Activated CD8-positive, alpha-beta memory T cell treated with anti-CD3 and anti-CD28 coated beads, Interleukin-2, amount 50 U/mL, for 24 hours (primary cell): ENCODE results near the gene RSF1.
"Not testable (repeated sequence)": the region's sequence is repeated elsewhere in the genome, so short reads cannot be mapped to it uniquely, and the experiment has no call there.

Source experiments
- DNase-seq: peaks from one replicate; pipeline ENCODE4 v3.0.0-alpha.2; 2020; ENCODE audit errors: extremely low read depth

The RSF1 gene, protein sequence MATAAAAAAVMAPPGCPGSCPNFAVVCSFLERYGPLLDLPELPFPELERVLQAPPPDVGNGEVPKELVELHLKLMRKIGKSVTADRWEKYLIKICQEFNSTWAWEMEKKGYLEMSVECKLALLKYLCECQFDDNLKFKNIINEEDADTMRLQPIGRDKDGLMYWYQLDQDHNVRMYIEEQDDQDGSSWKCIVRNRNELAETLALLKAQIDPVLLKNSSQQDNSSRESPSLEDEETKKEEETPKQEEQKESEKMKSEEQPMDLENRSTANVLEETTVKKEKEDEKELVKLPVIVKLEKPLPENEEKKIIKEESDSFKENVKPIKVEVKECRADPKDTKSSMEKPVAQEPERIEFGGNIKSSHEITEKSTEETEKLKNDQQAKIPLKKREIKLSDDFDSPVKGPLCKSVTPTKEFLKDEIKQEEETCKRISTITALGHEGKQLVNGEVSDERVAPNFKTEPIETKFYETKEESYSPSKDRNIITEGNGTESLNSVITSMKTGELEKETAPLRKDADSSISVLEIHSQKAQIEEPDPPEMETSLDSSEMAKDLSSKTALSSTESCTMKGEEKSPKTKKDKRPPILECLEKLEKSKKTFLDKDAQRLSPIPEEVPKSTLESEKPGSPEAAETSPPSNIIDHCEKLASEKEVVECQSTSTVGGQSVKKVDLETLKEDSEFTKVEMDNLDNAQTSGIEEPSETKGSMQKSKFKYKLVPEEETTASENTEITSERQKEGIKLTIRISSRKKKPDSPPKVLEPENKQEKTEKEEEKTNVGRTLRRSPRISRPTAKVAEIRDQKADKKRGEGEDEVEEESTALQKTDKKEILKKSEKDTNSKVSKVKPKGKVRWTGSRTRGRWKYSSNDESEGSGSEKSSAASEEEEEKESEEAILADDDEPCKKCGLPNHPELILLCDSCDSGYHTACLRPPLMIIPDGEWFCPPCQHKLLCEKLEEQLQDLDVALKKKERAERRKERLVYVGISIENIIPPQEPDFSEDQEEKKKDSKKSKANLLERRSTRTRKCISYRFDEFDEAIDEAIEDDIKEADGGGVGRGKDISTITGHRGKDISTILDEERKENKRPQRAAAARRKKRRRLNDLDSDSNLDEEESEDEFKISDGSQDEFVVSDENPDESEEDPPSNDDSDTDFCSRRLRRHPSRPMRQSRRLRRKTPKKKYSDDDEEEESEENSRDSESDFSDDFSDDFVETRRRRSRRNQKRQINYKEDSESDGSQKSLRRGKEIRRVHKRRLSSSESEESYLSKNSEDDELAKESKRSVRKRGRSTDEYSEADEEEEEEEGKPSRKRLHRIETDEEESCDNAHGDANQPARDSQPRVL (N-terminal part only)

DNA sequence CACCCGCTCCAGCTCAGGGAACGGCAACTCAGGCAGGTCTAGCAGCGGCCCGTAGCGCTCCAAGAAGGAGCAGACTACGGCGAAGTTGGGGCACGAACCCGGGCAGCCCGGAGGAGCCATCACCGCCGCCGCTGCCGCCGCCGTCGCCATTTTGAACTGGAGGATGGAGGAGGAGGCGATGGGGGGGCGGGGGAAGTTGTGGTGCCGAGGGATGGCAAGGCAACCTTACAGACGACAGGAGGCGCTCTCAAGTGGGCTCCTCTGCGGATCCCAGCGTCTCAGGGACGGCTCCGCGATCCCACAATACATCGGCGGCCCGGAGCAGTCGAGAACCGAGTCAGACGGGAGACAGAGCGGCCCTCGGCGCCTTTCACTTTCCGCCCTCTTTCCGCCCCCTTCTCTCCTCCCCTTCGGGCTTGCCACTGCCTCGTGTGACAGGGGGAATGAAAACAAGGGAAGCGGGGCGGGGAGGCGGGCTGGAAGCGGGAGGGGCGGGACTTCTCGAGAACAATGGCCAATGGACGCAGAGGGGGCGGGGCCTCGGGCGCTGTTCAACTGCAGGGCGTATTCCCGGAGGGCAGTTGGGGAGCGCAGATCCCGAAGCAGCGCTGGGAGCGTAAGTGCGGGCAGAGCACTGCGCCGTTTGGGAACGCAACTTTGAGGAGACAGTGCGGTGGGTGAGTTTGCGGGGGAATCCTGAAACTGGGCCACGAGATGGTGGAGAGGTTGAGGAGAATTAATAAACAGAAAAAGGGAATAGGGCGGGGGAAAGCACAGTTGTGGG lies at the start of gene RSF1, which contains the start of gene AAMDC:
Gene RSF1 (minus strand): TSS at position 158 of the 784 bp plus-strand sequence. CDS start 8 bp downstream, at position 150.
Gene AAMDC (plus strand): TSS at position 580 of the 784 bp plus-strand sequence. CDS start 21,353 bp downstream, outside the sequence.
- peak; percentile 93 for DNase-seq

DNA sequence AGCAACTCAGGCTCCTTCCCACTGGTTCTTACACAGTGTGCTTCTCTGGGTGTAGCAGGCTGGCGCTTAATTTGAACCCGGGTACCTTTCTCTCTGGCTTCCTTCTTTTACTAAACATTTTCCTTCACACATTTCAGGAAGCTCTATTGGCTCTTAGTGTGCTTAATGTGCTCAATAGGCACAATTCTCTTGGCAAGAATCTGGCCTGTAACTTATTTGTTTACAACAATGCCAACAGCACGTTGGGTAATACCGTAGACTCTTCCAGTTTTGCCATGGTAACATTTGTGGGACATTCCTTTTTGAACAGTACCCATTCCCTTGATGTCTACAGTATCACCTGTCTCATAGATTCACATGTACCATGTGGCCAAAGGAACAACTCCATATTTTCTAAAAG lies 48.2 kb upstream of the RSF1 start:
- no peak for DNase-seq

DNA sequence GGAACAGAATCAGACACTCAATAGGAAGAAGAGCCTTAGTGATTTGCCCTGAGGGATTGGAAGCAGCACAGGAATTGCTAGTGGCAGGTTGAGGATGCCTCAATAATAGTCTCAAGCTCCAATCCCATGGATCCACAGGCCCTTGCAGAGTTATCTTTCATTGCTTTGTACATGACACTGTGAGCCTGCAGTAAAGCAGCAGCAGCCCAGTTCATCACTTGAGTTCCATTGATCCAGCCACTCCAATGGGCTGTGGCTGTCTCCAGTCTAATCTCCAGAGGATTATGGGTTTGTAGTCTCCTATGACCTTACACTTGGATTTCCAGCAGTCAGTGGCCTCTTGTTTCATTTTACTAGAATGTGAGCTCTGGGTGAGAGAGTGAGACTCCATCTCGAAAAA lies 45.8 kb upstream of the RSF1 start:
- no peak for DNase-seq

DNA sequence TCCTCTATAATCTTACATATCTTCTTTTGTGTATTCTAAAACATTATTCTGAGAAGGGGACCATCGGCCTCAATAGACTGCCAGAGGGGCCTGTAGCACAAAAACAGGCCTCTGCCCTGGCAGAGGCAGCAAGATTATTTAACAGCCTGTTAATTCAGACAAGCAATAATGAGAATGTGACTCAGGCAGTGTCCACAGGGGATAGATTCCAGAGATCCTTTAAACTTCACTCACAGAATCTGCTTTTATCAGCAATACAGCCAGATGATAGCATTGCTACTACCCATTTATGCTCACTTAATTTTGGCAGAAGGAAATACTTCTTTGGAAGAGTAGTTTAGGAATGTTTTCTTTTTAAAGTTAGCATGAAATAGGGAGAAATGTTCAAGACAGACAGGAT lies 45.3 kb upstream of the RSF1 start:
- no peak for DNase-seq

DNA sequence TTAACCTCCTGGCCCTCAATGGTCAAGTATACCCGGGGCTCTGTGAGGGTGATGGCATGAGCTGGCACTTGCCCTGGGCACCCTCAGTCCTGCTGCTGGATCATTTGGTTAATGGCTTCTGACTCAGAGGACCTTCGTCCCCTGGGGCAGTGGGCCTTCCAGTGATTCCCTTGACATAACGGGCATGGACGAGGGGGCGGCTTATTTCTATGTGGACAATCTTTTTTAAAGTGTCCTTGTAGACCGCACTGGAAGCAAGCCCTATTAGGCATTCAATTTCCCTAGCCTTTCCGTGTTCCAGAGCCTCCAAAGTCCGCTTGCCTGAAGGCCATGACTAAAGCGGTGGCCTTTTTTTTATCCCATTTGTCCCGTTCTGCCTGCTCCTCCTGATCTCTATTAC lies 40.9 kb upstream of the RSF1 start:
- not testable (repeated sequence) for DNase-seq

DNA sequence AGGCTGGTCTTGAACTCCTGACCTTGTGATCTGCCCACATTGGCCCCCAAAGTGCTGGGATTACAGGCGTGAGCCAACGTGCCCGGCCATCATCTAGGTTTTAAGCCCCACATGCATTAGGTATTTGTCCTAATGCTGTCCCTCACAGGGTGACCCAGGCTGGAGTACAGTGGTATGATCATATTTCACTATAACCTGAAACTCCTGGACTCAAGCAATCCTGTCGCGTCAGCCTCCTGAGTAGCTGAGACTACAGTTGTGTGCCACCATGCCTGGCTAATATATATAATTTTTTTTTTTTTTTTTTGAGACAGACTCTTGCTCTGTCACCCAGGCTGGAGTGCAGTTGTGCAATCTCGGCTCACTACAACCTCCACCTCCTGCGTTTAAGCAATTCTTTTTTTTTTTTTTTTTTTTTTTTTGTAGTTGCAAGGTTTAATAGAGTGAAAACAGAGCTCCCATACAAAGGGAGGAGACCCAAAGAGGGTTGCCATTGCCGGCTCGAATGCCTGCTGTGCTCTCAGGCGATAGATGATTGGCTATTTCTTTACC lies 37.5 kb upstream of the RSF1 start:
- DNase-seq: not testable (repeated sequence)

DNA sequence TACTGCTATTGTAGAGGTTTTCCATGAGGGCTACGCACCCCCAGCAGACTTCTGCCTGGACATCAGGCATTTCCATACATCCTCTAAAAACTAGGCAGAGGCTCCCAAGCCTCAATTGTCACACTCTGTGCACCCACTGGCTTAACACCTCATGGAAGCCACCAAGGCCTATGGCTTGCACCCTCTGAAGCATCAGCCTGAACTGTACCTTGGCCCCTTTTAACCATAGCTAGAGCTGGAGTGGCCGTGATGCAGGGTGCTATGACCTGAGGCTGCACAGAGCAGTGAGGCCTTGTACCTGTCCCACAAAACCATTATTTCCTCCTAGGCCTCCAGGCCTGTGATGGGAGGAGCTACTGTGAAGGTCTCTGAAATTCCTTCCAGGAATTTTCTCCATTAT lies 34.3 kb upstream of the RSF1 start:
- no peak for DNase-seq

DNA sequence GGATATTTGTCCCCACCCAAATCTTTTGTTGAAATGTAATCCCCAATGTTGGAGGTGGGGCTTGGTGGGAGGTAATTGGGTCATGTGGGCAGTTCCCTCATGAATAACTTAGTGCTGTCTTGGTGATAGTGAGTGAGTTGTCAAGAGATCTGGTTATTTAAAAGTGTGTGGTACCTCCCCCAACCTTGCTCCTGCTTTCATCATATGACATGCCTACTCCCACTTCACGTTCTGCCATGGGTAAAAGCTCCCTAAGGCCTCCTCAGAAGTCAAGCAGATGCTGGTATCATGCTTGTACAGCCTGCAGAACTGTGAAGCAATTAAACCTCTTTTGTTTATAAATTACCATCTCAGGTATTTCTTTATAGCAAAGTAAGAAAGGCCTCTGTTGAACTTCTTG lies 31.0 kb upstream of the RSF1 start:
- no peak for DNase-seq

DNA sequence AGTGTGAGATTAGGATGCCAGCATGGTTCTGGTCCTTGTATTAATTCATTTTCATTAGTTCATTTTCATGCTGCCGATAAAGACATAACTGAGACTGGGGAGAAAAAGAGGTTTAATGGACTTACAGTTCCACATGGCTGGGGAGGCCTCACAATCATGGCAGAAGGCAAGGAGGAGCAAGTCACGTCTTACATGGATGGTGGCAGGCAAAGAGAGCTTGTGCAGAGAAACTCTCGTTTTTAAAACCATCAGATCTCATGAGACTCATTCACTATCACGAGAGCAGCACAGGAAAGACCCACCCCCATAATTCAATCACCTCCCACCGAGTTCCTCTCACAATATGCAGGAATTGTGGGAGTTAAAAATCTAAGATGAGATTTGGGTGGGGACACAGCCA lies 23.2 kb upstream of the RSF1 start:
- DNase-seq: not testable (repeated sequence)

DNA sequence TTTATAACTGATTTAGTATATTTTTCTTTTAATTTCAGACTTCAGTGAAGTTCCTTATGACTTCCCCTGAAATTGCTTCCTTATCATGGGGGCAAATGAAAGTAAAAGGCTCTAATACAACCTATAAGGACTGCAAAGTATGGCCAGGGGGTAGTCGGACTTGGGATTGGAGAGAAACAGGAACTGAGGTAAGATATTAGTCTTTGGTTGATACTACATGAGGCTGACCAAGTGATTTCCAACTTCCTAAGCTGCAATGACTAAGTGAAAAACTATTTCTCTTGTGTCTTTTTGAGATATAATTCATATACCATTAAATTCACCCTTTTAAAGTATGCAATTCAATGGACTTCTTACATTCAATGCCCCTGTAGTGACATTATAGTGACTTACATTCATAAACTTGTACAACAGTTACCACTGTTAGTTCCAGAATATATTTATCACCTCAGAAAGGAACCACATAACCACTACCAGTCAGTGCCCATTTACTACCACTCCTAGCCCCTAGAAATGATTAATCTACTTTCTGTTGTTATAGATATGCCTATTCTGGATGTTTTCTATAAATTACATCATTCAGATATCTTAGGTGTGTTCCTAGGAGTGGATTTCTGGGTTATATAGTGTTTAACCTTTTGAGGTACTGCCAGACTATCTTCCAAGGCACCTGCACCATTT lies 22.1 kb upstream of the RSF1 start:
- no peak for DNase-seq

DNA sequence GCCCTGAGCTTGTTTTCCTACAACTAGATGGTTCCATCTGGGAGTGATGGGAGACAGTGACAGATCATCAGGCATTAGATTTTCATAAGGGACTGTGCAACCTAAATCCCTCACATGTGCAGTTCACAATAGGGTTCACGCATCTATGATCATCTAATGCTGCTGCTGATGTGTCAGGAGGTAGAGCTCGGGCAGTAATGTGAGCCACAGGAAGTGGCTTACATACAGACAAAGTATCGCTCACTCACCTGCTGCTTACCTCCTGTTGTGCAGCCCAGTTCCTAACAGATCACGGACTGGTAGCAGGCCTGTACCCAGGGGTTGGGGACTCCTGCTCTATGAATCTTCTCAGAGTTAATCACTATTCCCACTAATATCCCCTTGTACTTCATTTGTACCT lies 12.8 kb upstream of the RSF1 start:
- DNase-seq: no peak

DNA sequence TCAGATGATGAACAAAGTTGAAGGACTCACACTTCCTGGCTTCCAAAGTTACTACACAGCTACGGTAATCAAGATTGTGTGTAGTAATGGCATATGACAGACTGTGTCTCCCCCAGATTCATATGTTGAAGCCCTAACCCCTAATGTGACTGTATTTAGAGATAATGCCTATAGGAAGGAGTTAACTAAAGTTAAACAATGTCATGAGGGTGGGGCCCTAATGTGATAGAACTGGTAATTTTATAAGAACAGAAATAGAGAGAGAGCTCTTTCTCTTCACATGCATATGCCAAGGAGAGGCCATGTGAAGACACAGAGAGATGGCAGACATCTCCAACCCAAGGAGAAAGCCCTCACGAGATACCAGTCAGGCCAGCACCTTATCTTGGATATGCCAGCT lies 8.4 kb upstream of the RSF1 start:
- no peak for DNase-seq

DNA sequence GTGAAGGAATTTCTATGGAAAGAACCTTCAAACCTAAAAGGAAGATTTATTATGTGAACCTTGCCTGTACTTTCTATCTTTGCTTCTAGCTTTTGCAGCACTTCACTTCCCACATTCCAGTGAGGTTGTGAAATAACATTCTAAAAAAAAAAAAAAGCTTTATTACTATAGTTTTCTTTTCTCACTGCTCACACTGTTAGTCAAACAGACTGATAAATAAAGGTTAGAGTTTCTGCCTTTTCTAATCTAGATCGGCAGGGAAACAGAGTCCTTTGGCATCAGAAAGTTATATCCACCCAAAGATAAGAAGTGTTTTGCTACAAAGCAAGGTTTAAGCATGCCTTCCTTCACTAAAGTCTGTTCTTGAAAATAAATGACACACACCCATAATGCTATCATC lies 3.3 kb upstream of the RSF1 start:
- no peak for DNase-seq

DNA sequence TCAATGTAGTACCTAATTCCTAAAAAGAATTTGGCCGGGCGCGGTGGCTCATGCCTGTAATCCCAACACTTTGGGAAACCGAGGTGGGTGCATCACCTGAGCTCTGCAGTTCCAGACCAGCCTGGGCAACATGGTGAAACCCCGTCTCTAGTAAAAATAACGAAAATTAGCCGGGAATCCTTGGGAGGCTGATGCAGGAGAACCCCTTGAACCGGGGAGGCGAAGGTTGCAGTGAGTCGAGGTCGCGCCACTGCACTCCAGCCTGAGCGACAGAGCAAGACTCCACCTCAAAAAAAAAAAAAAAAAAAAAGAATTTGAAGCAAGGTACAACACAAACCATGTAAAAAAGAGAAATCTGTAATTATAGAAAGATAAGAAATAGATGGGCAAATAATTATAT lies 1.6 kb upstream of the RSF1 start:
- not testable (repeated sequence) for DNase-seq

DNA sequence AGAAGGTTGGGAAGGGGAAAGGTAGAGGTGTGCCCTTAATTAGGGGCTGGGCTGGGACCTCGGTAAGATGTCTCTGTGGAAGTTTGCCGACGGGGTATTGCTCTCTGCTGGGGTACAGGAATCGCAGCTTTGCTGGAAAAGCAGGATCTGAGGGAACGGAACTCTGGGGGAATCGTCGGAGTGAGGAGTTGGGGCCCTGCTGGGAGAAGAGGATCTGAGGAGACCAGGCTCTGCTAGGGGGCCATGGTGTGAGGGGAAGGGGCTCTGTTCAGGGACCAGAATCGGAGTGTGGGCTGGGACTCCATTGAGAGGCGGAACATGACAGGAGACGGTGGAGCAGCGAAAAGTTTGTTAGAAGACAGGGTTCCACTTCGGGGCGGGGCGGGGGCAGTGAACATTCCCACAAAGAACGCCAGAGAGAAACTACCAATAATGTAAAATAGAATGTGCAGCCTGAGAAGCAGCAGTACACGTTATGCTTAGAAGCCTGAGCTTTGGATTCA lies 878 bp upstream of the RSF1 start:
- no peak for DNase-seq

DNA sequence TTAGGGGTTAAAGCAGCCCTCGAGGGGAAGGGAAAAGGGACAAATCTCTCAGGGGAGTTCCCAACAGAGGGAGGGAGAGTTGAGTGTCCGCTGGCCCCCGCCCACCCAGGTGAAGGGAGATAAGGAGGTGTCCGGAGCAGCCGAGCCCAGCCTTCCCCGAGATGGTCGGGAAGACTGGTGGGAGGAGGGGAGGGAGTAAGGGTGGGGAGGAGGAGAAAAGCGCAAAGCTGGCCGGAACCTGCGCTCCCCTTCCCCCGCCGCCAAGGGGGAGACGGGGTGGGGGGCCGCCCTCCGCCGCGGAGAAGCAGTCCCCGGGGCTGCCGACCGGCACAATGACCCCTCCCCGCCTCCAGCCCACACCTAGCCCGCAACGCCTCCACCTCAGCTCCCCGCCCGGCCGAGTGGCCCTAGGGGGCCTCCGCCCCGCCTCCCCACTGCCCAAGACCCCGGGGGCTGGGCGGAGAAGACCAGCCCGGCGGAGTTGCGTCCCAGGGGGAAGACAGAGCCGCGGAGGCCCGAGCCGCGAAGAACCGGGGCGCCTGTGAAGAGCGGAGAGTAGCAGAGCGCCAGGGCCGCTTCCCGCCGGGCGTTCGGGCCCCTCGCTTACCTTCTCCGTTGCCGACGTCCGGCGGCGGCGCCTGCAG lies 479 bp downstream of the RSF1 start:
- no peak for DNase-seq

DNA sequence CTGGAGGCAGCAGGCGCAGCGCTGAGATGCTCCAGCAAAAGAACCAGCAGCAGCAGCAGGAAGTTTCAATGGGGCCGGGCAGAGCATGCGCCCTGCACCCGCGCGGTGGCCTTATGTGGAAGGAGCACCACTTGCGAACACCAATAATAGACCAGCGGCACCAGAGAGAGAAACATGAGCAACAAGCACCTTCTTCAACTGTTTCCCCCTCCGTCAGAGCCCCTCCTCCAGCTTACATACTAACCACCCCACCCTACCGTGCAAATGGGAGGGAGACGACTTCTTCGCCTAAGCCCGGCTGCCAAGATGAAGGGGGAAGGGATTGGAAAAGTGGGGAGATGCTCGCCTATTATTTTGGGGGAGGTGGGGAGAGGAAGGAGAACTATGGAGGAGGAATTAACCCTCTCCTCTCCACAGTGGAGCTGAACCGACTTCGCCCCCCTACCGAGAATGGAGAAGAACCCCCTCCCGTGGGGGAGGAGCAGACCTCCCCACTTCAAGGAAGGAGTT lies 1.1 kb downstream of the RSF1 start:
- DNase-seq: peak; percentile 66

DNA sequence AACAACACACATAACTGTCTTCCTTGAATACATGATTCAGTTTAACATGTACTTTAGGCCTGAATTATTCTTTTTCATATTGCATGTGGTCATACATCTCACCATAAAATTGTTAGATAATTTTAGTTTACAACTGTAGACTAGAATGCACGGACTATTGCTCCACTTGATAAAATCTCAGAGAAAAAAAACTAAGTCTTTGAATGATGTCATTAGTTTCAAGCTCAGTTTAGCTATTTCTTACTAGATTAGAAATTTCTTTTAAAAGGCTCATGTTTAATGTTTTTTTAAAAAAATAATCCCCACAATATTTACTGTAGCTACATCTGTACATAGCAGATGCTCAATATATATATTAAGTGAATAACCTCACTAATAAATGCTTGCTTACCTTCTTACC lies 5.1 kb downstream of the RSF1 start:
- DNase-seq: no peak

DNA sequence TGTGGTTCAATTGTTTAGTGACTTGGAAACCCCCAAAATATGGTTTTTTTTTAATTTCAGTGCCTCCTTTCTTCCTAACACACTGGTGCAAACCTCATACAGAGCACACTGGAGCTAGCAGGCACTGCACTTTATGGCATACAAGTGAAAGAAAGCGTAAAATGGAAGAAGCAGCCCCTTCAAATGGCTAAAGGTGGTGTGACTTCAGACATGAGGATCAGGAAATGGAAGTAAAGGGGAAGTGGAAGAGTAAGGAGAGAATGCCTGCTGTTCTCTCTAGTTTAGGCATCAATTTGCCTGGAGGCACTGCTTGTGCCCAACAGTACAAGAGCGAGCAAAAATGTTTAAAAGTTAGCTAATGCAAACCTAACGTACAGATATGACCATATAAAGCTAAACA lies 5.7 kb downstream of the RSF1 start:
- DNase-seq: no peak
